IPS-18c (cell line): ENCODE measurements around the gene PCDH7.

Source experiments
- H3K4me3 ChIP-seq: 2 replicates; pipeline ENCODE4 v1.7.0; 2013; ENCODE audit warnings: low read depth, mild to moderate bottlenecking, low read length, moderate library complexity; ENCODE audit not compliant: insufficient read depth
- H3K9me3 ChIP-seq: one replicate; pipeline ENCODE4 v1.6.1; 2013; ENCODE audit warnings: mild to moderate bottlenecking, low read length, moderate library complexity; ENCODE audit not compliant: control insufficient read depth, insufficient read depth

PCDH7 gene, protein sequence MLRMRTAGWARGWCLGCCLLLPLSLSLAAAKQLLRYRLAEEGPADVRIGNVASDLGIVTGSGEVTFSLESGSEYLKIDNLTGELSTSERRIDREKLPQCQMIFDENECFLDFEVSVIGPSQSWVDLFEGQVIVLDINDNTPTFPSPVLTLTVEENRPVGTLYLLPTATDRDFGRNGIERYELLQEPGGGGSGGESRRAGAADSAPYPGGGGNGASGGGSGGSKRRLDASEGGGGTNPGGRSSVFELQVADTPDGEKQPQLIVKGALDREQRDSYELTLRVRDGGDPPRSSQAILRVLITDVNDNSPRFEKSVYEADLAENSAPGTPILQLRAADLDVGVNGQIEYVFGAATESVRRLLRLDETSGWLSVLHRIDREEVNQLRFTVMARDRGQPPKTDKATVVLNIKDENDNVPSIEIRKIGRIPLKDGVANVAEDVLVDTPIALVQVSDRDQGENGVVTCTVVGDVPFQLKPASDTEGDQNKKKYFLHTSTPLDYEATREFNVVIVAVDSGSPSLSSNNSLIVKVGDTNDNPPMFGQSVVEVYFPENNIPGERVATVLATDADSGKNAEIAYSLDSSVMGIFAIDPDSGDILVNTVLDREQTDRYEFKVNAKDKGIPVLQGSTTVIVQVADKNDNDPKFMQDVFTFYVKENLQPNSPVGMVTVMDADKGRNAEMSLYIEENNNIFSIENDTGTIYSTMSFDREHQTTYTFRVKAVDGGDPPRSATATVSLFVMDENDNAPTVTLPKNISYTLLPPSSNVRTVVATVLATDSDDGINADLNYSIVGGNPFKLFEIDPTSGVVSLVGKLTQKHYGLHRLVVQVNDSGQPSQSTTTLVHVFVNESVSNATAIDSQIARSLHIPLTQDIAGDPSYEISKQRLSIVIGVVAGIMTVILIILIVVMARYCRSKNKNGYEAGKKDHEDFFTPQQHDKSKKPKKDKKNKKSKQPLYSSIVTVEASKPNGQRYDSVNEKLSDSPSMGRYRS (N-terminal part only)

DNA sequence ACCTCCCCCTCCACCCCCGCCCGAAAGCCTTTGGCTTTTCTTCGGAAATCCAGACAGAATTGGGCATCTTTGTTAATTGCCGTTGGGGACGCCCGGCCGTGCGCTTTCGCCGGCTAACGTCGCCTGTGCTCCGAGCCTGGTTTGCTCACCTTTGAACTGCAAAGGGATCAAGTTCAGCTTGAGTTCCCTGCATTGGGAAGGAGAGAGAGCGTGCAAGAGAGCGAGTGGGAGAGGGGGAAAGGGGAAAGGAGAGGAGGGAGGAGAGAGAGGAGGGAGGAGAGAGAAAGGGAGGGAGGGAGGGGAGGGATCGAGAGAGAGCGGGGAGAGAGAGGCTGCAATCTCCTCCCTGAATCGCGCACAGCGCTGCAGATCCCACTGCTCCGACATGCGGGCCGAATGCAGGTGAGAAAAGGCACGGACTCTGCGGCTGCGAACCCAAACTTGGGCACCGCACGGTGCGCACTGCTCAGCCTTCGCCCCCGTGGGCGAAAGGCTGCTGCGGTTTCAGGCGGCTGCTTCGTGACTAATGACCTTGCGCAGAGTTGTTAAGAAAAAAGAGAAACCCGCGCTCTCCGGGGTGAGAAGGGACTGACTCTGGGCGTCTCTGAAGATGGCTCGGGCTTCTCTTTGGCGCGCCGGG is at the start of gene PCDH7:
TSS of gene PCDH7 (plus strand) at position 349 of the 640 bp plus-strand sequence. CDS start 1,054 bp downstream, outside the sequence.
- Histone ChIP-seq H3K4me3 (peak within 1 kb of the TSS; percentile 86), H3K9me3 (no peaks in the 10 kb centered on the region)

DNA sequence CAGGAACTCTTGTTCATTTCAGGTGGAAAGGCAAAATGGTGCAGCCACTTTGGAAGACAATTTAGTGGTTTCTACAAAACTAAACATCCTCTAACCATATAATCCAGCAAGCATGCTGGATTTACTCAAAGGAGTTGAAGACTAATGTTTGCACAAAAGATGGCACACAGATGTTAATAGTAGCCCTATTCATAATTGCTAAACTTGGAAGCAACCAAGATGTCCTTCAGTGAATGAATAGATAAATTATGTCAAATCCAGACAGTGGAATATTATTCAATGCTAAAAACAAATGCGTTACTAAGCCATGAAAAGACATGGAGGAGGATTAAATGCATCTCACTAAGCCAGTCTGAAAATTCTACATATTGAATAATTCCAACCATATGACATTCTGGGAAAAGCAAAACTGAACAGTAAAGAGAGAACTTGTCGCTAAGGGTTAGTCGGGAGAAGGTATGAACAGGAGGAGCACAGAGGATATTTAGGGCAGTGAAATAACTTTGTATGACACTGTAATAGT is 48.2 kb upstream of the PCDH7 start:
- no peak overlapping the region for H3K4me3 ChIP-seq
- no peaks in the 10 kb centered on the region for H3K9me3 ChIP-seq

DNA sequence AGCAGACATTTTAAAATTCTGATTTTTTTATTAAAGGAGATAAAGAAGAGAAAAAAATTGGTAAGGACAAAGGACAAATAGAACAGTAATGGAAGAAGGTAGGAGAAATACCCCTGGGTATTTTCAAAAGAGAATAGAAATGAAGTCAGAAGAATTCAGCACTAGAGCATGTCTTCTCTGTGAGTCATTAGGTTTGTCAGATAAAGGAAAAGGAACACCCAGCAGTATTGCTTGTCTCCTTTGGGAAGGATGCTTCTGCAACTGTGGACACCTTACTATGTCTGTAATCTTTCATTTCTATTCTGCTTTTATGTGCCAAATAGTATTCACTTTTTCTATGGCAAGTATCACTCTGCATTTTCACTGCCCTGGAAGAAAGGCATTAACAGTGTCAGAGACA is 24.0 kb upstream of the PCDH7 start:
- Histone ChIP-seq H3K4me3 (no peak overlapping the region), H3K9me3 (no peaks in the 10 kb centered on the region)

DNA sequence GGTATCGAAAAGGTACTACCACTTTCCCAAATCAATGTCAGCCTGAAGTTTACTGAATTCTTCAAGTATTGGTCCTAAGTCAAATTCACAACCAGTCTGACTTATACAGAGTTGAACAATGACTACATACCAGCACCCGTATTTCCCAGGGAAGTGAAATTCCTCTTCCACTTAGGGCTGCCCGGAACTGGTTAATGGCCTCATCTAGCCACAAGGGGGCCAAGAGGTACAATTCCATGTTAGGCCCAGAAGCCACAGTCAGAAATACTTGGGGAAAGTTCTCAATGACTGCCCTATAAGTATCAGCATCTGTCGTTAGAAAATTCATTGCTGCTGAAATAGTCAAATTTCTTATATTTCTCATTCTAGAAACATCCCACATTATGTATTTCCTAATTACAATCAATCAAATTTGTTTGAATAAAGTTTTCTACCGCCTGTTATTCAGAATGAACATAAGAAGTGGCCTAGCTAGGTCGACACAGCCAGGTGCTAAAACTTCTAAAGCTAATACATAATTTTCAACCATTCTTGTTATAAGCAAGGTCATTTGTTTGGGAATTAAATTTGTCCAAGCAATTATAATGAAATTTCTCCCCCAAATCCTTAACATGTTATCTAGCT is 5.6 kb upstream of the PCDH7 start:
- no peaks in the 10 kb centered on the region for H3K9me3 ChIP-seq
- H3K4me3 ChIP-seq = no peak overlapping the region

DNA sequence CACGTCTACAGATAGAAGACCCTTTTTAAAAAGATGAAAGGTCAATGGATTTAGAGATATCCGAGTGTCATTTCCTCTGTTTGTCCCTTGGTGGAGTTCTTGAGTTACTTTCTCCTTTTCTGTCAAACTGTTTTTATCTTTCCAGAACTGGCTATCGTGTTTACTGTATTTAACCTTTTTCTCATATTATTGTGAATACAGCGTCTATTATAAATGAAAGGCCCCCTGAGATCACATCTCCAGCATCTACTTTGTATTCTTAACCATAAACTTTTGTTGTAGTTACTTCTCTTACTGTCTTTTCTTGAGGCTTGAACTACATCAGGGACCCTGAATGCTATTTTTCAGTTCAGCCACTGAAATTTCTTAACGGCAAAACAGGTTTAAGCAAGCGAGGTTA is 4.0 kb upstream of the PCDH7 start:
- no peaks in the 10 kb centered on the region for H3K9me3 ChIP-seq
- H3K4me3 ChIP-seq = peak overlapping the region; percentile 26; the same call in 1 of the 2 replicates

DNA sequence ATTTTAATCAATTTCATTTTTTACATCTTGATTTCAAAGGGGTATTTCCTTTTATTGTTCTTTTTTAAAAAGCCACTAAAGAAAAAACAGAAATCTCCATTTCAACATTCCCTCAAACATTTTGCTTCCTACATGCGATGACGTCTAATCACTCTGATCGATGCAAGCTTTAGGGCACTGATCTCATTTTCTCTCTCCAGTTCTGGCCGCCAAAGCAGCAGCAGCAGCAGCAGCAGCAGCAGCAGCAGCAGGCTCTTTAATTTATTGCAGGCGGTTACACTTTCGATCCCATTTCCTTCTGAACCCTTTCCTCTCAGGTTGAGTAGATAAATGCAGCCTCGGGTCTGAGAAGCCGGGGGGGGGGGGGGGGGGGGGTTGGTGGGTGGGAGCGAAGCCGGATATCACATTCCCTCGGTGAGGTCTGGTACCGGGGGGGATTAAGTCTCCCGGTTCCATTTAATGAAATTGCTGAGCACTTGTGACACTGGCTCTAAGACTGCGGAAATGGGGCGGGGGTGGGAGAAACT is 3.4 kb upstream of the PCDH7 start:
- Histone ChIP-seq H3K4me3 (peak overlapping the region; percentile 86), H3K9me3 (no peaks in the 10 kb centered on the region)

DNA sequence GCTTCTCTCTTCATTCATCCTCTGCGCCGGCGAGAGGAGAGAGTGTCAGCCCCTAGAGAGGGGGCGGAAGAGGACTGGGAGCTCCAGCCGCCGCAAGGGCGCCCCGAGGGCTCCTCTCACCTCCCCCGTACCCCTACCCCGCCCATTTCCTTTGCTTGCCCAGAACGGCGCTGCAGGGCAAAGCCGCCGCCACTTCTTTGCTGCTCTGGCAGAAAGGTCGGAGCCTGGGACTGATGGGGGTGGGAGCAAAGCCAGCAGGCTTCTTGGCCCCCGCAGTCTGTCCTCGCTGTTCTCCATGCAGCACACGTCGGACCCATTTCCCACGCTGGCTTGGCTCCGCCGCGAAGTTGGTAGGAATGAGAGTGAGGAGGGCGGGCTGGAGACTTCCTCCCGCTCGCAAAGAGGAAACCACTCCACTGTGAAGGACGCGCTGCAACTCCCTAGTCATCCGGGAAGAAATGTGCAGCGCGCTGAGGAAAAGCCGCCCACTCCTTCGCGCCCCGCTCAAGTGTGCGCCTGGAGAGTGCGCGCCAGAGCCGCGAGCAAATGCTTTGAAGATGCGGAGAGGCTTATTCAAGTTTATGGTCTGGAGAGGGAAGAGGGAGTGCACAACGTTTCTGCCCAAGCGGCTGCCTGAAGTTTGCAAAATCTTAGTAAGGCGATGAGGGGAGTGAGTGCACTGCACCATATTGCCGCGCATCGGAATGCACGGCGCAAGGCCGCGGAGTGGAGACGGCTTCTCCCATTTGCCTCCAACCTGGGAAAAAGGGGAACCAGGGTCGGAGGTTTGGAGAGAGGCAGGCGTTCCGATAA is 2.8 kb upstream of the PCDH7 start:
- peak overlapping the region; percentile 86 for H3K4me3 ChIP-seq
- no peaks in the 10 kb centered on the region for H3K9me3 ChIP-seq

DNA sequence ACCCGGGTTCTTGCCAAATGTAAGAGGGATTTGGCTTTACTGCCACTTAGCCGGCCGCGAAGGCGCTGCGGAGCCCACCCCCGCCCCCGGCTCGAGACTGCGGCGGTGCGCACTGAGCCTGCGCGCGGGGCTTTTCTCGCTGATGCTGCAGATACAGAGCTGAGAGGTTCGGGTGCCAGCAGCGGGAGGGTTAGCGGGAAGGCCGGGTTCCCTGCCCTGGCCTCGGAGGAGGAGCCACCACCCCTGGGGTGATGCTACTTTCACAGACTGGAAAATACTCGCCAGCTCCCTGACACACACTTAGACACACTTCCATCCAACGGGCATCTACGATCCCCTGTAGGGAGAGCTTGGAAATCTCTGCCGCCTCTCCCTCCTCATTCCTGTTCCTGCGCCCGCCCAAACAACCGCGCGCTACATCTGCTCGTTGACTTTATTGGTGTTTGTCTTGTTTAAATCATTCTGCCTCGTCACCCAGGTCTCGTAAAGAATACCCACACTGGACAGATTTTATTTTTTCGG is 2.1 kb upstream of the PCDH7 start:
- Histone ChIP-seq H3K4me3 (peak overlapping the region; percentile 86), H3K9me3 (no peaks in the 10 kb centered on the region)

DNA sequence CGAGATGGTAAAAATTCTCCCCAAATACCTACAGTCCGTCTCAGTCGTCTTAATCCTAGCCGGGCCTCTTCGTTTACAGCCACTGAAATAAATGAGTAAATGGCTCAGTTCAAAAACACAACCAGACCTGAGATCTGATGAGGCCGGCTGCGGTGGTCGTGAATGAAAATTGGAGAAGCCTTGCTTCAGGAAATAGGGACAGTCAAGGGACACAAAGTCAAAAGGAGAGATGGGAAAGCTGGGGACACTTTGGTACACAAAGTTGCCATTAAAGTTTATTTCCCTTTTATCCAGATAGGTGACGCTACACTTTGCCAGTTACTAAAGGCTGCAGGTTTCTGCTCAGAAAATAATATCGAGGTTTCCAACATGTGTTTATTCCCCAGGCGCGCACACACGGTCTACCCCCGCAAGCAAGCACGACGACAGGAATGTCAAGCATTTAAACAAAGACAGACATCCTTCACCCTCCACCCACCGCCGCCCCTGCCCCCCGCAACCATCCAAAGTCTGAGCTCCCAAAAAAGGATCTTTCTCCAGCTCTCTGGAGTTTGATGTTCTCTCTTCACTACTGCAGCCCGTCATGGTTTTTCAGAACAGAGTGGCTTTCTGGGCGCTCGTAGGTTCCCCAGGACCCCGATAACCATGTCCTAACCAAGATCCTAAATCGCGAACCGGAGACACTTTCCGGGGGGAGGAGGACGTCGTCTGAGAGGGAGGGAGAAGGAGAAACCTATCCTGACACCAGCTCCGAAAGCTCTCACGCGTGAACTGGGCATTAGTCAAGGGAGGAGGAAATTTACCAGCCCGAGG is 1.3 kb upstream of the PCDH7 start:
- H3K9me3 ChIP-seq = no peaks in the 10 kb centered on the region
- H3K4me3 ChIP-seq = peak overlapping the region; percentile 86

DNA sequence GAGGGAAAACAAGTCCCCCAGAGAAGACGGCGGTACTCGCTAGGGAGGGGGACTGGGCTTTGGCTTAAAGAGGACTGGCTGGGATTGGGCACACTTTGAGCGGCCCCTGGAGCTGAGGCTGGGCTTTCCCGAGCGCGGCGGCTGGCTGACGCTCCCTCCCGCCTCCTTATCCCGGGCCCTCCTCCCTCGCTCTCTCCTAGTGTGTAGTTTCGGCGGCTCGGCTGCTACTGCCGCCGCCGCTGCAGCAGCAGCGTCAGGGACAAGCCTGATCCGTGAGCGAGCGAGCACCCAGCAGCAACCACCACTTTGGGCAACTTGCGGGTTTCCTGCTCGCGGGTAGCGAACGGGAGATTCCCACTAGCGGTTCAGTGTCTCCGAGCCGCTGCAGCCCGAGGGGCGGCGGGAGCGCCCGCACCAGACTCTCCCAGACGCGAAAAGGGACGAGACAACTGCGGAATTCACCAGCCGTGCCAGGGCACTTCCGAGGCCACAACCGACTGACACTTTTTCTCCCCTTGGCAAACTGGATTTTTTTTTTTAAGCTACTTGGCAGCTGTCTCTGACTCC is 632 bp upstream of the PCDH7 start:
- Histone ChIP-seq H3K4me3 (peak overlapping the region; percentile 86), H3K9me3 (no peaks in the 10 kb centered on the region)

DNA sequence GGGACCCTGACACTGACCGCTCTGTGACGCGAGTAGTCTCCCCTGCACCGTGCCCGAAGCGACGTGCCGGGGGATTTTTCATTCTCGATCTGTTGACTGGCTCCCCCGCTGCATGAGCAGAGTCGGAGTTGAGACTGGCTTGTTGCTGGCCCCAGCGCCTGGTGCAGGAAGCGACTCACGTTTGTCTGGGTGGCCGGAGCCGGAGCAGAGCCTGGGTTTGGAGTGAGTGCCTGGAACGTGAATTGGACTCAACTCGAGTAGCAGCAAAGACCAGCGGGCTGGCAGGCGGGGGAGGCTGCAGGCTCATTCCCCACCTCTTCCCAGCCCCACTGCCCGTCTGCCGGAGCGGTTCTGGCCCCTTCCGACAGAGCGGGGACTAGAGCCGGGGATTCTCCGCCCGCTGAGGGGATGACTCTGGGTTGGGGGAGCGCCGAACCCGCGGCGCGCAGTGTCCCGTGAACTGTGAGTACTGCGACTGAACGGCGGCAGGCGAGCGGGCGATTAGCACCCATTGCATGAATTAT is 554 bp downstream of the PCDH7 start:
- H3K9me3 ChIP-seq = no peaks in the 10 kb centered on the region
- peak overlapping the region; percentile 86 for H3K4me3 ChIP-seq

DNA sequence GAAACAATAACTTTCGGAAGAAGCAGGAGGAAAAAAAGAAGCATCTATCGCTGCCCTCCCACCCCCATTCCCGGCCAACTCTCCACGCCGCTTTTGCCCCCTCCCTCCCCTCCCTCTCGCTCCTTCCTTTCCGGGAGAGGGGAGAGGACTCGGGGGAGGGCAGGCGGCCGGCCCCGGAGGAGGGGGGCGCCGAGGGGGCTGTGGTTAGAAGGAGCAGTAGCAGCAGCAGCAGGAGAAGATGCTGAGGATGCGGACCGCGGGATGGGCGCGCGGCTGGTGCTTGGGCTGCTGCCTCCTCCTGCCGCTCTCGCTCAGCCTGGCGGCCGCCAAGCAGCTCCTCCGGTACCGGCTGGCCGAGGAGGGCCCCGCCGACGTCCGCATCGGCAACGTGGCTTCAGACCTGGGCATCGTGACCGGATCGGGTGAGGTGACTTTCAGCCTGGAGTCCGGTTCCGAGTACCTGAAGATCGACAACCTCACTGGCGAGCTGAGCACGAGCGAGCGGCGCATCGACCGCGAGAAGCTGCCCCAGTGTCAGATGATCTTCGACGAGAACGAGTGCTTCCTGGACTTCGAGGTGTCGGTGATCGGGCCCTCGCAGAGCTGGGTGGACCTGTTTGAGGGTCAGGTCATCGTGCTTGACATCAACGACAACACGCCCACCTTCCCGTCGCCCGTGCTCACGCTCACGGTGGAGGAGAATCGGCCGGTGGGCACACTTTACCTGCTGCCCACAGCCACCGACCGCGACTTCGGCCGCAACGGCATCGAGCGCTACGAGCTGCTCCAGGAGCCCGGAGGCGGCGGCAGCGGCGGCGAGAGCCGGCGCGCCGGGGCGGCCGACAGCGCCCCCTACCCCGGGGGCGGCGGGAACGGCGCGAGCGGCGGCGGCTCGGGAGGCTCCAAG is 1.3 kb downstream of the PCDH7 start:
- peak overlapping the region; percentile 86 for H3K4me3 ChIP-seq
- H3K9me3 ChIP-seq = no peaks in the 10 kb centered on the region

DNA sequence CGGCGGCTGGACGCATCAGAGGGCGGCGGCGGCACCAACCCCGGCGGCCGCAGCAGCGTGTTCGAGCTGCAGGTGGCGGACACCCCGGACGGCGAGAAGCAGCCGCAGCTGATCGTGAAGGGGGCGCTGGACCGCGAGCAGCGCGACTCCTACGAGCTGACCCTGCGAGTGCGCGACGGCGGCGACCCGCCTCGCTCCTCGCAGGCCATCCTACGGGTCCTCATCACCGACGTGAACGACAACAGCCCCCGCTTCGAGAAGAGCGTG is 1.9 kb downstream of the PCDH7 start:
- Histone ChIP-seq H3K9me3 (no peaks in the 10 kb centered on the region), H3K4me3 (peak overlapping the region; percentile 86)
